OCI-LY1 (cell line): ENCODE results near the gene ACADM.

Experiments used
- H2AFZ ChIP-seq: fragments of 200-600 bp; sonication (generic), shearing (Covaris generic); 2 replicates; pipeline ENCODE4 v1.6.0; 2014; ENCODE audit warnings: antibody characterized with exemption, mild to moderate bottlenecking, low read length
- H3F3A ChIP-seq: fragments of 200-600 bp; sonication (generic), shearing (Covaris generic); 2 replicates; pipeline ENCODE4 v1.6.0; 2014; ENCODE audit warnings: mild to moderate bottlenecking, antibody characterized with exemption, low read length, moderate library complexity; ENCODE audit not compliant: insufficient read depth
- H3K27ac ChIP-seq: fragments of 200-600 bp; sonication (generic); 2 replicates; pipeline ENCODE4 v1.5.1; 2014; ENCODE audit warnings: low read length, mixed run types, mild to moderate bottlenecking, low read depth; ENCODE audit not compliant: poor library complexity, severe bottlenecking
- H3K27me3 ChIP-seq: fragments of 200-600 bp; sonication (generic); 2 replicates; pipeline ENCODE4 v1.6.0; 2014; ENCODE audit warnings: antibody characterized with exemption, mild to moderate bottlenecking, low read length, moderate library complexity; ENCODE audit not compliant: insufficient read depth
- H3K36me3 ChIP-seq: fragments of 200-600 bp; sonication (generic); 2 replicates; pipeline ENCODE4 v1.6.1; 2014; ENCODE audit warnings: mild to moderate bottlenecking, antibody characterized with exemption, low read length, moderate library complexity, mixed read lengths; ENCODE audit not compliant: insufficient read depth
- H3K4me1 ChIP-seq: fragments of 200-600 bp; sonication (generic); 2 replicates; pipeline ENCODE4 v1.5.1; 2014; ENCODE audit warnings: mild to moderate bottlenecking, low read length, moderate library complexity; ENCODE audit not compliant: insufficient read depth, severe bottlenecking
- H3K4me2 ChIP-seq: fragments of 200-600 bp; sonication (generic), shearing (Covaris generic); 2 replicates; pipeline ENCODE4 v1.6.1; 2014; ENCODE audit warnings: low read length
- H3K4me3 ChIP-seq: fragments of 200-600 bp; sonication (generic); 2 replicates; pipeline ENCODE4 v1.5.1; 2014; ENCODE audit warnings: low read length, low read depth, mild to moderate bottlenecking, mixed read lengths; ENCODE audit not compliant: poor library complexity, severe bottlenecking
- H3K79me2 ChIP-seq: fragments of 200-600 bp; shearing (Covaris generic); 2 replicates; pipeline ENCODE4 v1.6.1; 2016; ENCODE audit warnings: mixed run types, low read length, mixed read lengths; ENCODE audit not compliant: insufficient read depth
- H3K9ac ChIP-seq: fragments of 200-600 bp; sonication (generic), shearing (Covaris generic); 2 replicates; pipeline ENCODE4 v1.6.1; 2014; ENCODE audit warnings: mild to moderate bottlenecking, low read length, mixed read lengths
- H3K9me2 ChIP-seq: fragments of 200-600 bp; sonication (generic), shearing (Covaris generic); 2 replicates; pipeline ENCODE4 v1.6.1; 2014; ENCODE audit warnings: low read depth, mild to moderate bottlenecking, low read length, mixed read lengths
- H3K9me3 ChIP-seq: fragments of 200-600 bp; shearing (Covaris generic); 2 replicates; pipeline ENCODE4 v1.6.1; 2014; ENCODE audit warnings: low read length, mixed read lengths
- H4K20me1 ChIP-seq: fragments of 200-600 bp; sonication (generic), shearing (Covaris generic); 2 replicates; pipeline ENCODE4 v1.6.0; 2016; ENCODE audit warnings: mild to moderate bottlenecking, low read length; ENCODE audit not compliant: insufficient read depth
- EZH2 ChIP-seq: fragments of 200-600 bp; sonication (generic), shearing (Covaris generic); IDR thresholded peaks from 2 replicates; pipeline ENCODE4 v1.8.0; 2017; ENCODE audit warnings: borderline replicate concordance, mixed run types, mild to moderate bottlenecking, antibody characterized with exemption, low read length, moderate library complexity, mixed read lengths
- TF ChIP-seq, protein P1 (sequence below): fragments of 200-600 bp; sonication (generic), shearing (Covaris generic); IDR thresholded peaks from 2 replicates; pipeline ENCODE4 v1.5.1; 2017; ENCODE audit warnings: mild to moderate bottlenecking, antibody characterized with exemption, low read length, moderate library complexity, mixed read lengths

Gene ACADM

DNA sequence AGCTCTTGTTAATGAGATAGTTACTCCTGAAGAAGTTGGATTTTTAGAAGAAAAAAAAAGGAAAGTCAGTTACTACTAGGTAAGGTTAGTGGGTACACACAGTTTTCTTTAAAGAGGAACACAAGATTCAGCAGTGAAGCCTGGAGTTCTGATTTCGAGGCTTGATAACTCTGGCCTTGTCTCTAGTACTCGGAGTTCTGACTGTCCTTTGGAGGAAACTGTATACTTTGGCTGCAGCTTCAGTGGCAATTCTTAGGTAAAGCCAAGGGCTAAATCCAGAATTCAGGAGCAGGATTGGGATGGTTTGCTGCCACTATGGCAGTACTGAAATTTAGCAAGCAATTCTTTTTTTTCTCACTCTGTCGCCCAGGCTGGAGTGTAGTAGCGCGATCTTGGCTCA lies 9.2 kb downstream of the ACADM start:
- TF ChIP-seq EZH2 = no peak
- TF ChIP-seq, protein P1, sequence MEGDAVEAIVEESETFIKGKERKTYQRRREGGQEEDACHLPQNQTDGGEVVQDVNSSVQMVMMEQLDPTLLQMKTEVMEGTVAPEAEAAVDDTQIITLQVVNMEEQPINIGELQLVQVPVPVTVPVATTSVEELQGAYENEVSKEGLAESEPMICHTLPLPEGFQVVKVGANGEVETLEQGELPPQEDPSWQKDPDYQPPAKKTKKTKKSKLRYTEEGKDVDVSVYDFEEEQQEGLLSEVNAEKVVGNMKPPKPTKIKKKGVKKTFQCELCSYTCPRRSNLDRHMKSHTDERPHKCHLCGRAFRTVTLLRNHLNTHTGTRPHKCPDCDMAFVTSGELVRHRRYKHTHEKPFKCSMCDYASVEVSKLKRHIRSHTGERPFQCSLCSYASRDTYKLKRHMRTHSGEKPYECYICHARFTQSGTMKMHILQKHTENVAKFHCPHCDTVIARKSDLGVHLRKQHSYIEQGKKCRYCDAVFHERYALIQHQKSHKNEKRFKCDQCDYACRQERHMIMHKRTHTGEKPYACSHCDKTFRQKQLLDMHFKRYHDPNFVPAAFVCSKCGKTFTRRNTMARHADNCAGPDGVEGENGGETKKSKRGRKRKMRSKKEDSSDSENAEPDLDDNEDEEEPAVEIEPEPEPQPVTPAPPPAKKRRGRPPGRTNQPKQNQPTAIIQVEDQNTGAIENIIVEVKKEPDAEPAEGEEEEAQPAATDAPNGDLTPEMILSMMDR = no peak
- Histone ChIP-seq H3K4me3 (no peak overlapping the region), H3K9me2 (no peaks in the 10 kb centered on the region), H3K79me2 (peaks cover 31% of the 10 kb centered on the region), H3K4me1 (peaks cover 2% of the 10 kb centered on the region), H3K36me3 (peaks cover 78% of the 10 kb centered on the region), H3K27ac (no peak overlapping the region), H3K9ac (no peak overlapping the region), H3K27me3 (no peaks in the 10 kb centered on the region), H3F3A (no peaks in the 10 kb centered on the region), H2AFZ (no peak overlapping the region), H4K20me1 (0 out of 2 replicates have a peak, but pooled peaks cover 3% of the 10 kb centered on the region), H3K4me2 (no peak overlapping the region), H3K9me3 (no peaks in the 10 kb centered on the region)

DNA sequence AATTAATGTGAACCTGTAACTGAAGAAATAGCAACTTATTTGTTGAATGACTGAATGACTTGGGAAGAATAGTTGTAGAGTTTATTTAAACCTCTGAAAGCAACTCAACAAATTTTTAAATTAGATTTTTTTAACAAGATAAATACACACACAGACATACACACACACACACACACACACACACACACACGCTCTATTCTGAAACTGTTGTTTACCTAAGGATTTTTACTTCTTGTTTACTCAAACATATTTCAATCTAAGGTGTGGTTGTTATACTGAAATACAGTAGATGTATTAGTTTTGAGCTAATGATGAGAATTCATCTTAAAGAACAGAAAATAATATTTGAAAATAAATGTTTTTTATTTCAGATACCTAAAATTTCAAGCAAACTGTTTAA lies 11.5 kb downstream of the ACADM start:
- Histone ChIP-seq H3K9me3 (no peaks in the 10 kb centered on the region), H3K27me3 (no peaks in the 10 kb centered on the region), H3K4me1 (no peaks in the 10 kb centered on the region), H3K27ac (no peak overlapping the region), H3K9ac (no peak overlapping the region), H4K20me1 (0 out of 2 replicates have a peak, but pooled peaks cover 3% of the 10 kb centered on the region), H2AFZ (no peak overlapping the region), H3K4me3 (no peak overlapping the region), H3K4me2 (no peak overlapping the region), H3F3A (no peaks in the 10 kb centered on the region), H3K36me3 (peaks cover 87% of the 10 kb centered on the region), H3K9me2 (no peaks in the 10 kb centered on the region), H3K79me2 (peaks cover 9% of the 10 kb centered on the region; the same call in 1 of the 2 replicates)
- TF ChIP-seq, protein P1 = no peak
- TF ChIP-seq EZH2 = no peak

DNA sequence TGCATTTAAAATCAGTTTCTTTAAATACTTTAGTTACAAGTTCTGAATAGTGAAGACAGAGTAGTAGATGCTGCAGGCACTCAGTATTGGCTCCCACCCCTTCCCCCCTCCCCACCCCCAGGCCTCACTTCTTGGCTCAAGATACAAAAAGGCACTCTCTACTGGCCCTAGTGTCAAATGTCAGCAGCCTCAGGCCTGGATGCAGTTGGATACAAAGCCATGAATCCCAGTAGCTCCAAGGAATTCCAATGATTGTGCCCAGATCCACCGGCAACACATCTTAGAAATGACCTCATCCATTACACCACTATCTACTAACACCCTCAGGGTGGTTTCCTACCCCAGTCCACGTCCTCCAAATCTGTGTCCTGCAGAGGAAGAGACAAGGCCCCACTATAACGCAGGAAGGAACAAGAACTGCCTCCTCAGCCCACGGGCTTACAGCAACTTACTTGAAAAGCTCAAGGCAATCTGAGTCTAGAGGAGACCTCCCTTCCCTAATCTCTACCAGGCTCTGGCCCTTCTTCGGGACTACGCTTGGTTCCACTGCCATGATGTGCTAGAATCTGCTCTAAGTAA lies 17.6 kb downstream of the ACADM start:
- Histone ChIP-seq H3K9ac (no peak overlapping the region), H3K27ac (no peak overlapping the region), H3K4me3 (no peak overlapping the region), H3K4me1 (no peaks in the 10 kb centered on the region), H3K9me3 (no peaks in the 10 kb centered on the region), H3K27me3 (no peaks in the 10 kb centered on the region), H2AFZ (no peak overlapping the region), H3K79me2 (no peaks in the 10 kb centered on the region), H3K9me2 (no peaks in the 10 kb centered on the region), H4K20me1 (no peaks in the 10 kb centered on the region), H3K36me3 (peaks cover 79% of the 10 kb centered on the region), H3K4me2 (no peak overlapping the region), H3F3A (no peaks in the 10 kb centered on the region)
- TF ChIP-seq, protein P1 = no peak
- no peak for TF ChIP-seq EZH2
